GM18870 (cell line): Measurements from ENCODE around the gene GAB2.
"Not testable (repeated sequence)": the region's sequence is repeated elsewhere in the genome, so short reads cannot be mapped to it uniquely, and the experiment has no call there.

Experiments
- ATAC-seq: cut with Tn5 transposase; IDR thresholded peaks from one replicate; pipeline ENCODE4 v1.9.1; 2021; ENCODE audit warnings: moderate library complexity; ENCODE audit not compliant: unreplicated experiment

GAB2 gene

GRCh38 chr11:78189851-78190250 lies 227.8 kb downstream of the GAB2 start:
- ATAC-seq, result no peak

DNA sequence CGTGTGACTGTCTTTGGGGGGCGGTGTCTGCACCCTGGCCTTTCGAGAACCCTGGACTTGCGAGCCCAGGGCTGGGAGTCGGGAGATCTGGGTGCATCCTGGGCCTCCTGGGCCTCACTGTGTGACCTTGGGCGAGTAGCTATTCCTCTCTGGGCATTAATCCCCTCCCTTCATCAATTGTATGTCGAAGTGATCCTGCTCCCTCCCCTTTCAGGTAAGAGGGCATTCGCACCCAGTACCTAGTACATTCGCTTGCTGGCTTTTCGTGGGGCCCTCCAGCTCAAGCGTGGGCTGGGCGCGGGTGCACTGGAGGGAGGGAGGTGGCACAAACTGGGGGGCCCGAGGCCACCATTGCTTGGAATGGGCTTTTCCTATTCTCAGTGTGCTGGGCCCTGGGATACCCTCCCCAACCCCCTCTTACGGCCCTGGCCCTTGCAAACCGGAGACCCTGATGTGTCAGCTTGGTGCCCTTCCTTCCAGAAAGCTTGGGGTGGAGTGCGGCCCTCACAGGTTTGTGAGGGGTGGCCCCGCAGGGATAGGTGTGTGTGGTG lies 228.4 kb downstream of the GAB2 start:
- no peak for ATAC-seq

GRCh38 chr11:78188286-78189173 lies 229.1 kb downstream of the GAB2 start, which contains the start of the genes KCTD21 and USP35:
Gene KCTD21, minus strand, starts transcription at chr11:78188626. Its CDS starts 14,072 bp downstream, at chr11:78174554.
Gene USP35, plus strand, starts transcription at chr11:78188919. Its CDS starts 7,327 bp downstream, at chr11:78196246.
- peak; percentile 90 for ATAC-seq

DNA sequence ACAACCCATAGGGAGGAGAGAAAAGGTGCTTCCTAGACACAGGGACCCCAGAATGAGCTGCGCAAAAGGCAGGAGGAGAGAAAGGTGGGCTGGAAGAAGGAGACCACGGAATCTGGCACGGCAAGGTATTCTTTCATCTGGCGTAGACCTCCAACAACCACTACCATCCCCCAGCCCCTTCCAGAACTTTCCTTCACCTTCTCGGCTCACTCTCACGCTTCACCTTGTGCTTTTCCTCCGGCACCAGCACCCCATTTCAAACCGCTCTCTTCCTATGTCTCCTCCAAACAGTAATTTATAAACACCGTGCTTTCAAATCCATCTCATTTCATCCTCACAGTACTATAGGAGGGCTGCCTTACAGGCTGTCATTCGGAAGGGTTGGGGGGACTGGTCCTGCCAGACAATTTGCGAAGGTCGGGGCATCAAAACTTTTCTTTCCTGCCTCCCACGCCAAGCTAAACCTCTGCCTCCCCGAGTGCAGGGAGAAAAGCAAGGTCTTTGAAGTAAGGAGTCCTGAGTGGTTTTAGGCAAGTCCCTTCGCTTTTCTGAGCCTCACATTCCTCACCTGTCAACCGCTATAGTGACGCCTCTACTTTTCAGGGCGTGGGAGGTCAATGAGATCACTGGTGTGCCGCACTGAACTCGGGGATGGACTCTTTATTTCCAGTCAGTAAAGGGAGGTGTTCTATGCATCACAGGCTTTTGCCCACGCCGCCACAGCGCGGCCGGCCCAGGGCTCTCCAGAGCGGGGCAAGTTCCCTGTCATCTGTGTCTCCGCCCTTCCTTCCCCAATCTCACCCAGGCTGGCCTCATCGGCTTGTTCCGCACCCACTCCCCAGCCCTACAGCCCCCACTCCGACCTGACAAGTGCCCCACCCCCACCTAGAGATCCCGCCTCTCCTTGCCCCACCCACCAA lies 230.0 kb downstream of the GAB2 start:
- ATAC-seq, result peak; percentile 19

- ATAC-seq, result no peak
Measured at GRCh38 chr11:78181185-78181584, 236.4 kb downstream of the GAB2 start.

DNA sequence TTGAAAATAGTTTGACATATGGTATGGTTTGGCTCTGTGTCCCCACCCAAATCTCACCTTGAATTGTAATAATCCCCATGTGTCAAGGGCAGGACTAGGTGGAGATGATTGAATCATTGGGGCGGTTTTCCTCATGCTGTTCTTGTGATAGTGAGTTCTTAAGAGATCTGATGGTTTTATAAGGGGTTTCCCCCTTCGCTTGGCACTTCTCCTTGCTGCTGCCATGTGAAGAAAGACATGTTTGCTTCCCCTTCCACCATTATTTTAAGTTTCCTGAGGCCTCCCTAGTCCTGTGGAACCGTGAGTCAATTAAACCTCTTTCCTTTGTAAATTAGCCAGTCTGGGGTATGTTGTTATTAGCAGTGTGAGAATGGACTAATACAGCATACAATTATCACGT lies 236.9 kb downstream of the GAB2 start:
- ATAC-seq, result no peak

- ATAC-seq, result no peak
Measured at GRCh38 chr11:78179459-78180071, 238.1 kb downstream of the GAB2 start.

DNA sequence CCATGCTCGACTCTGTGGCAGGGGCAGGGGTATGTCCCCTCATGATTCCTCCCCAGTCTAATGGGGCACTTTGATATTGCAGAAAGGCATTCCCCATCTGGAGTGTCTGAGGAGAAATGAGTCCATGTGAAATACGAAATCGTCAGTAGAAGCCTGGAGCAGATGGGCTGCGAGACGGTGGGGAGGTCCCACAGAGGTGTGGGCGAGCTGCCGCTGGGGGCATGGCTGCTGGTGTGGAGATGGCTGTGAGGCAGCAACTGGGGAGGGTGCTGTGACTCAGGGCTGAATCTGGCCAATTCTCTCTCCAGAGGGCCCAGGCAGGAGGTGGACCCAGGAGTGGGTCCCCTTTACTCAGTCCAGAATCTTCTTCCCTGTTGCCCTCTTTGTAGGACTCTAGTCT lies 240.4 kb downstream of the GAB2 start:
- ATAC-seq, result no peak

DNA sequence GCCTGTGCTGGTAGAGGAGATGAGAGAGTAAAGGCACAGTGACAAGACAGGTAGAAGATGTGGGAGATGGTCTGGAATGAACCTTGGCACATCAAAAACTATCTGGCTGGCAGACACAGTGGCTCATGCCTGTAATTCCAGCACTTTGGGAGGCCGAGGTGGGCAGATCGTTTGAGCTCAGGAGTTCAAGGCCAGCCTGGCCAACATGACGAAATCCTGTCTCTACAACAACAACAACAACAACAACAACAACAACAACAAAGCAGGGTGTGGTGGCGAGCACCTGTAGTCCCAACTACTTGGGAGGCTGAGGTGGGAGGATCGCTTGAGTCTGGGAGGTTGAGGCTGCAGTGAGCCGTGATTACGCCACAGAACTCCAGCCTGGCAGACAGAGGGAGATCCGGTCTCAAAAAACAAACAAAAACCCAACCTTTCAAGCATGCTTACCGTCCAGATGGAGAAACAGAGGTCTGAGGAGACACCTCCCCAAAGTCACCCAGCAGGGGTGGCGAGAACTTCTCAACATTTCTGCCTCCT lies 240.9 kb downstream of the GAB2 start:
- ATAC-seq, result no peak

DNA sequence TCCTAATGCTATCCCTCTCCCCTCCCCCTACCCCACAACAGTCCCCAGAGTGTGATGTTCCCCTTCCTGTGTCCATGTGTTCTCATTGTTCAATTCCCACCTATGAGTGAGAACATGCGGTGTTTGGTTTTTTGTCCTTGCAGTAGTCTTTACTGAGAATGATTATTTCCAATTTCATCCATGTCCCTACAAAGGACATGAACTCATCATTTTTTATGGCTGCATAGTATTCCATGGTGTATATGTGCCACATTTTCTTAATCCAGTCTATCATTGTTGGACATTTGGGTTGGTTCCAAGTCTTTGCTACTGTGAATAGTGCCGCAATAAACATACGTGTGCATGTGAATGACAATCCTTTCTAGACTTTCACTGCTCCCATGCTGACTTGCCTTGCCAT lies 241.8 kb downstream of the GAB2 start:
- not testable (repeated sequence) for ATAC-seq

DNA sequence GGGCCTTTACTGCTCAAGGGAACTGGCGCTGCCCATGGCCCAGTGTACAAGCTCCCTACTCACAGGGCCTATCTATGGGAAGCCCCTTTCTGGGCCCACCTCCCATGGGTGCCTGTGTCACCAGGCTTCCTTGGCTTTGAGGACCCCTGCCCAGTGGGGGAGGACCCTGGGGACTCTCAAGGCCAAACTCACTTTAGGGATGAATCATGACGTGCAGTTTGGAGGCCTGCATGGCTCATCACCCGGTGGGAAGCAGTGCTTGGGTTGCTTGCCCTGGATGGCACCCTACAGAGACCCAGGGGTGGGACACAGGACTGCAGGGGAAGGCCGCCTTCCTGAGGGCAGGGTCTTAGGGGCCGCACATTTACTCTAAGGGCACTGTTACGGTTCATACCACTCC lies 245.7 kb downstream of the GAB2 start:
- no peak for ATAC-seq

DNA sequence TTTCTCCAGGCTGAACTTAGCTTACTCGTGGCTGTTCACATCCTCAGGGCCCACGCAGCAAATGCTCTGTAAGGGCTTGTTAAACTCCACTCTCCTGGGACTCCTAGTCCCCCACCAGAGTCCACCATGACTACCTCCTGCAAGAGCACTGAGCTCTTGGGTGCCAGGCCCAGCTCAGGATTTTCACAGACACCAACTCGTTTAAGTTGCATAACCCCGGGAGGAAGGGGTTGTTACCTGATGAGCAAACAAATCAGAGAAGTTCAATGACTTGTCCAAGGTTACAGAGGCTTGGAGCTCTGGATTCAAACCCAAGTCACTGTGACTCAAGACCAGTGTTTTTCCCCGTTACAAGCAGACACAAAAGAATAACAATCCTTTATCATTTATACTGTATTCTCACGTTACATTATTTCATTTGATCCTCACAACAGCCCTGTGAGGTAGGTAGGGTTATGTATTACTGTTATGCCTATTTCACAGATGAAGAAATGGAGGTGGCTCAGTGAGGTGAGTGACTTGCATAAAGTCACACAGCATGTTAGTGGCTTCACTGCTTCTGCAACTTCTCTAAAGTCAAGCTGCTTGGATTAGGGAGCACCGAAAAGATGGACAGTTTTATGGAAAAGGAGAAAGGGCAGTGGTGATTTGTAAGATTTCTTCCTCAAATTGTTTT lies 246.6 kb downstream of the GAB2 start:
- ATAC-seq, result no peak

- no peak for ATAC-seq
Measured at GRCh38 chr11:78170413-78170812, 247.2 kb downstream of the GAB2 start.

DNA sequence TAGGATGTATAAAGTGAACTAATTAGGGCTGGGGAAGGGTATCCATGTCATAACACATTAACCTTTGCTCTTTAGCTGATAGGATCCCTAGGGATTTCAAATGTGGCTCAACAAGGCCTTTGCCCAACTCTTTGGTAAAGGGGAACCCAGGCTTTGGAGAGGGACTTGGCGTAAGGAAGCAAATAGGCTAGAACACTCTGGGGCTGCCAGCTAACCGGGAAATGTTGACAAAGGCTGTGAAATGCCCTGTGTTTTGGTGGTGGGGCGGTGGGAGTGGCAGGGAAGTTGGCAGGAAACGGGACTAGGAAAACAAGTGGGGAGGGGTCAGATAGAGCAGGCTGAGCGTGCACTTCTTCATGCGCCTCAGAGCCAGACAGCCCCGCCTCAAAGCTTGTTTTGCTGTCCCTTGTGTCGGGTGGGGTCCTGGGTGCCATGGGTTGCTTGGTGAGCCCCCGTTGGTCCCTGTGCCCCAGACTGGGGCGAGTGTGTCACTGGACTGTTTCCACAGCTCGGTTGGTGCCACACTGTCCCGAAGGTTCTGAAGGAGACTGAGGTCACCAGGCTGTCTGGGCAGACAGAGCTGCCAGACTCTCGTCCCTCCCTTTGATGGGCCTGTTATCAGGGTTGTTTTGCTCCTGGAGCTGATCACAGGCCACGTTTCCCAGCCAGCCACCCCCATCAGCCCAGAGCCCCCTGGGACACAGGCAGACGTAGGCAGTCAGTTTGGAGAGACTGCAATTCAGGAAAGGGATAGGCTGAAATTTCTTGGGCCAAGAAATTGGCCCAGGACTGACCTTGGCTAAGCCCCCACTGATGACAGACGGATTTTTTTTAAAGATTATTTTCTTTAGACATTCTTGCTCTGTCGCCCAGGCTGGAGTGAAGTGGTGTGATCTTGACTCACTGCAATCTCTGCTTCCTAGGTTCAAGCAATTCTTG lies 248.8 kb downstream of the GAB2 start:
- ATAC-seq, result no peak

DNA sequence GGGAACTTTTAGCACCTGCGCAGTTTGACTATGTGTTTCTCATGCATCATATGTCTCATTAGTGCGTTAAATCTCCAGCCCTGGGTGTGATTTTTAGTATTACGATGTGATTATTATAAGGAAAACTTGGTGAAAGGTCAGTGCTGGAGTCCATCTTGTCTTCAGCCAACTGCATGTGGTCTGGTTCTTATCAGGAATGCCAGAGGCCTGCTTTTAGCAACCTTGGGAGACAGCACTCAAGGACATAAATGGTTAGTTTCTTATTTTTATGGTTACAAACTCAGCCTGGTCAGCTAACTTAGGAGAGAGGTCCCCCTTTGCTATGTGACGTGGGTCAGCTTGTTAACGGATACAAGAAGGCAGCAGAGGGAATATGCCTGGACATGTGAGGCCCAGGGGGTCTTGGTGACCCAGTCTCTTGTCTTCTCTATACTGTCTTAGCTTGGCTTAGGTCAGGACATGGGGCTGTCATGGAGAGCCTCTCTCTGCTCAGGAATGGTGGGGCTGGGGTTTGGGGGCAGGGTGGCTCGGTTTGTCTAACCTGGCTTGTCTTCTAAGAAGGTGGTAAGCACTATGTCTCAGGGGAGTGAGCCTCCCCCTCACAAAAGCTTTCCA lies 250.7 kb downstream of the GAB2 start:
- ATAC-seq, result no peak
